GM21737 (cell line): ENCODE results near the gene GAS7.

Experiments
- ATAC-seq: cut with Tn5 transposase; IDR thresholded peaks from one replicate; pipeline ENCODE4 v1.9.1; 2021; ENCODE audit warnings: mild to moderate bottlenecking, moderate library complexity; ENCODE audit not compliant: unreplicated experiment

Gene GAS7

GRCh38 chr17:10172778-10173177 is 25.6 kb downstream of the GAS7 start:
- ATAC-seq, result no peak

DNA sequence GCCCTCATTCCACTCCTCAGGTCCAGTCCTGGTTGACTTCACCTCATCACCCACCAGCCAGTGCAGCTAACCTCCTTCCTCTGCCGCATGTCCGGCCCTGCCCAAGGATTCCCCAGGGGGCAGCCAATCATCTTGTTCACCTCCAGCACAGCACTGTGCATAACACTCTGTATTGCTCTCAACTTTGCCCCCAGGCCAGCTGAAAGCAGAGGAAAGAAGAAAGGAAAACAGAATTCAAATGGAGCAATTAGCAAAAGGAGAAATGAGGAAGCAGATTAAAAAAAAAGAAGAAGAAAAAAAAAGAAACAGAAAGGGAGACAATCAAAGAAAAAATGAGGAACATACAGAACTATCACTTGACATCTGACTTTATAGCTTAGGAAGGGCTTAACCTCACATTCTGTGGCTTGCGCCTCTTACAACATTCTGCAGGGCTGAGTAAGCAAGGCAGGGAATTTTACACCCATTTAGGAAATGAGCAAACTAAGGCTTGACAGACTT is 26.1 kb downstream of the GAS7 start:
- ATAC-seq, result no peak

GRCh38 chr17:10171581-10171981 is 26.8 kb downstream of the GAS7 start:
- ATAC-seq, result no peak

DNA sequence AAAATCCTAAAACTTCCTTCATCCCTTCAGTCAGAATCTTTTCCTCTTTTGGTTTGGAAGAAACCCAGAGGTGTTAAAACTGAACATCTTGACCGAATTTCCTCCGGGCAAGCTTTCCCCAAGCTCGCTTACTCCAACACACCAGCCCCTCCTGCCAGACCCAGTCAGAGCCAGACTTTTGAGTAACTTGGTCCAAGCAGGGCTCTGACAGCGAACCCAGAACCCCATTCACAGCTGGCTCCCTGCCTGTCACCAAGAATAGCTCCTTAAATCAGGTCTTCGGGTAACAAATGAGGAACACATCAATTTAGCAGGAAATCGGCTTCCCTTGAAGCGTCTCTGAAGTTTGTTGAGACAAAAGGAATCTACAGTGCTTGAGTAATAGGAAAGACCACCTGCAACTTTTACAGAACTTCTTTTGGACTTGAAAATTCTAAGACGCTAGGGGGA is 27.3 kb downstream of the GAS7 start:
- no peak for ATAC-seq

DNA sequence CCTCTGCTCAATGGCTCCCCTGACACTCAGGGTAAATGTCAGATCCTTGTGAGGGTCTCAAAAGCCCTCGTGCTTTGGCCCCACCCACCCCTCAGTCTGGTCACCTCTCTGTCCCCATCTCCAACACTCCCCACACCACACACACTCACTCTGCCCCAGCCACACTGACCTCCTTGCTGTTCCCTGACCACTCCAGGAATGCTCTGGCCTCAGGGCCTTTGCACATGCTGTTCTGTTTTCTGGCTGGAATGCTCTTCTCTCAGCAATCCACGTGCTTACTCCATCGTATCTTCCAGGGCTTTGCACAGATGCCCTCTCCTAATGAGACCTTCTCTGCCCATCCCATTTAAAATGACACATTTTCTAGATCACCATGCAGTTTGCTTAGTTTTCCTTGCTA is 28.2 kb downstream of the GAS7 start:
- no peak for ATAC-seq

- ATAC-seq, result no peak
Observed at GRCh38 chr17:10169290-10169689, 29.1 kb downstream of the GAS7 start.

DNA sequence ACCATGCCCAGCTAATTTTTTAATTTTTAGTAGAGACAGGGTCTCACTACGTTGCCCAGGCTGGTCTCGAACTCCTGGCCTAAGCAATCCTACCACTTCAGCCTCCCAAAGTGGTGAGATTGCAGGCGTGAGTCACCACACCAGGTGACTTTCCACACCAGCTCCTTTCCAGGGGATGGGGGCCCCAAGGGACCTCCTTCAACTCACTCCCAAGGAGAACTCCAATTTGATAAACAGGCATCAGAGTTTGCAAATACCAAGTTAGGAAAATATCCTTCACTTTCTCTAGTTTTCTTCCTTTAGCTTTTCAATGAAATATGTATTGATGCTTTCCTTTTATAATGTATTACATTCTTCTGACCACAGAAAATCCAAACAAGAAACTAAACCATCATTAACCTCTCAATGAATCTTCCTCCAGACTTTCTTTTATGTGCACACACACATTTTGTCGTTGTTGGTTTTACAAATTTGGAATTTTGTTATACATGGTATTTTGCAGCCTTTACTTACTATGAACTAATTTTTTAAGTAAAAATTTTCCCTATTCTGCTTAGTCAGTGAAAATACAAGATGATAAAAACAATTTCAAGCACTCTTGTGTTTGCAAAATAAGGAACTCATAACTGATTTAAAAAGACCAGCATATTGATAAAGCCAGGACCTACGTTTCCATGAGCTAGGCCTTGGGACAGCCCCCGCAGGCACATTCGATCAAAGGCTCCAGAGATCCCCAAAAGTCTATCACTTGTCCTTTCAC is 32.0 kb downstream of the GAS7 start:
- ATAC-seq, result no peak

DNA sequence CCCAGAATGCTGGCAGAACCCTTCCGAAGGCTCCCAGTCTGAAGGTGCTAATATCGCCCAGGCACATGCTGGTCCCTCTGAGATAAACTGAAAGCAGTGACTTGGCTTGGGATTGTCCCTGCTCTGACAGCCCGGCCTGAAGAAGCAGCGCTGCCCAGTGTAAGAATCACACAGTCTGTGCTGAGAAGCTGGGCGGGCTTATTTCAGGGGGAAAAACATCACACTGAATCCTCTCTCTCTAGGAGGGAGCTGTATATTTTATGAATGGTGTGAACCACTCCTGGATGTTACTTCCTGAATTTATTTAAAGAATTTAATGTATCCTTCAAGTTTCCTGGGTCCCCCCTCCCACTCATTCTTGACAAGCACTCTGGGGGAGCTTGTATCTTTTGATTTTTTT is 36.3 kb downstream of the GAS7 start:
- ATAC-seq, result no peak

- no peak for ATAC-seq
Observed at GRCh38 chr17:10161386-10161785, 37.0 kb downstream of the GAS7 start.

GRCh38 chr17:10156948-10157607 is 41.3 kb downstream of the GAS7 start:
- ATAC-seq, result peak; percentile 71

GRCh38 chr17:10156599-10156947 is 41.8 kb downstream of the GAS7 start:
- ATAC-seq, result no peak

- ATAC-seq, result no peak
Observed at GRCh38 chr17:10156077-10156435, 42.4 kb downstream of the GAS7 start.

DNA sequence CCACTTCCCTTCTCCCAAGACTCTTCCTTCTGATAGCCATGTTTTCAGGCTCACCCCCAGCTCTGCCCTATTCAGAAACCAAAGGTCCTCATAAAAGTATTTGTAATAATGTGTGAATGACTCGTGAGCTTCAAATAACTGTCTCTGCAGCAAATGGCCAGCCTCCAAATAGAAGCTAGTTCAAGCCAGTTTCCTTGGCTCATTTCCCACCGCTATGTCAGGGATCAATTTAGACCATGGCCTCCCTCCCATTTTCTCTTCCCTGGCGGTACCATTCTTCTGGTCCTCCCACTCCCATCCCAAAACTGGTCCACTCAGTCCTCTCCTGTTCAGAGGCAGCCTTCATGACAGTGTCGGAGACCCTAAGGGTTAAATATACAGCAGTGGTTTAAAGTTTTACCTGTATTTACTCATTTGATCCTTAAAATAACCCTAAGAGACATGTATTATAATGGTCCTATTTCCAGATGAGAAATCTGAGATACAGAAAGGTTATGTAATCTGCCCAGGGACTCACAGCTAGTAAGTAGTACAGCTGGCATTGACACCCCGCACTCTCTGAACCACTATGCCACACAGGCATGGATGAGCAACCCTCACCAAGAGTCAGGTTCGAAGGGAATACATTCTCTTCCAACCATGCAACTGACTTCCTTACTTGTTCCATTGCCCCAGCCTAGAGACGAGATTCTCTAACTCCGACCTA is 42.9 kb downstream of the GAS7 start:
- ATAC-seq, result no peak

DNA sequence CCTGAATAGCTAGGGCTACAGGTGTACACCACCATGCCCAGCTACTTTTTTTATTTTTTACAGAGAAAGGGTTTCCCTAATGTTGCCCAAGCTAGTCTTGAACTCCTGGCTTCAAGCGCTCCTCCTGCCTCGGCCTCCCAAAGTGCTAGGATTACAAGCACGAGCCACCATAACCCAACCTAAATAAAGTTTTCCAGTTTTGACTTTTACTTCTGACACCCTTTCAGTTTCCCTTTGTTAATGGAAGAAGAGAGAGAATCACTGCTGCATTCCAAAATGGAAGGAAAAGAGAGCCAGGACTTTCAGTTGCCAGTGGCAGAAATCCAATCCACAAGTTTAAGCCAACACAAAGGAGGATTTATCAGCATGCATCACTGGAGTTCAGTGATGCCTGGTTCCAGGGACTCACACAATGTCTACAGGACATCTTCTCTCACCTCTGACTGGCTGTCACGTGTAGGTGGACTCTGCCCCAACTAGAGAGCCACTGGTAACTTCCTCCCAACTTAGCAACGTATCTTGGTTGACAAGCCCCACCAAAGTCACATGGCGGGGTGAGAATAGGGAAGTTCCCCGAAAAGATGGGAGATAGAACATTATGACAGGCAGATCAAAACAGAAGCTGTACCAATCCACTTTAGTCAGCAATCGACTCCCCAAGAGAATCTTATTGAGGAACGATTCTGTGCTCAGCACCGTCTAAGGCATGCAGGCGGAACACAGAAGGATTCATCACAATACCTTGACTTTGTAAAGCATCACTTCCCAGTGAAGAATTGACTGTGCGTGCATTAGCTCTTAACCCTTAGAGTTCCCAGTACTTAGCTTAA is 46.5 kb downstream of the GAS7 start:
- no peak for ATAC-seq

DNA sequence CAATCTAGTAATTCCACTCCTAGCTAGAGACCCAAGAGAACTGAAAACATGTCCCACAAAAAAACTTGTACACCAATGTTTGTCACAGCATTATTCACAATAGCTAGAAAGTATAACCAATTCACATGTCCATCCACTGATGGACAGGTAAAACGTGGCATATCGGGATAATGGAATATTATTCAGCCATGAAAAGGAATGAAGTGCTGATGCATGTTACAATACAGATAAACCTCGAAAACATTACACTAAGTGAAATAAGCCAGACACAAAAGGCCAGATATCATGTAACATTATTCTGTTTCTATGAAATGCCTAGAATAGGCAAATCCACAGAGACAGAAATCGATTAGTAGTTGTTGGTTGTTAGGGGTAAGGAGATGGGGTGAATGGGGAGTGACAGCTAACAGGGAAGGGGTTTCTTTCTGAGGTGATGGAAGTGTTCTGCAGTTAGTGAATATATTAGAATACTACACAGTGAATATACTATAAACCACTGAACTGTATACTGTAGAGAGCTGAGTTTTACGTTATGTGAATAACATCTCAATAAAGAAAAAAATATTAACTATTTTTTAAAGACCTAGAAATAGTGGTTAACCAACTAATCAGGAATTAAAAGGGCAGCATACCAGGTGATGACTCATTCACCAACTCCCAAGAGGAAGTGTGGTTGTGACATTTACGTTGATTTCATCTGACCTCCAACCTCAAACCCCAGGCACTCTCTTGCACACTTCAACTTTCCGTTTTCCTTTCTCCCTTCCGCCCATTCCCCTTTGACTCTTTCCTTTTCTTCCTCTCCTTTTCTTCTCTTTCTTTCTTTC is 48.6 kb downstream of the GAS7 start:
- ATAC-seq, result peak; percentile 59

DNA sequence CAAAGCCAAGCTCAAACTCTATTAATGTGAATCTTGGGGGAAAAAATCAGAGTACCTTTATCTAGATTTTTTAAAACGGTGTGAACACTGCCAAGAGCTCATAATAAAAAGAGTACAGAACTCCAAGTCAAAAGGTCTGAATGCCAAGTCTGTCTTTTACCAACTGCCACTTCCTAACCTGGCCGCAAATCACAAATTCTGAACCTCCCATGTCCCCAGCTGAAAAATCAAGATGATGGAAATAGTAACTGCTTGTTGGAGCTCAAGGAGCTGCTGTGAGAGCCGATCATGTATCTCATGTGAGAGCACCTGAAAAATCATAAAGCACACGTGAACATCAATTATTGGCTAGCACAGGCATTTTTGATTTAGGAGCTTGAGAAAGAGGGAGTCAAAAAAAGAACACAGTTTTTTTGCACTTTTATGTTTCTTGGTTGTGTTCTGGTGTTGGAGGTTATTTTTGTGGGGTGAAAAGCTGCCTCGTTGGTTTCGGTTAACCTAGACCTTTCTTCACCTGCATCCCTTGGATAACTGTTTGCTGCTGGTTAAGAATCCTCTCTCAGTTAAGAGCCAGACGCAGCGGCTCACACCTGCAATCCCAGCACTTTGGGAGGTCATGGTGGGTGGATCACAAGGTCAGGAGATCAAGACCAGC is 50.5 kb downstream of the GAS7 start:
- no peak for ATAC-seq

DNA sequence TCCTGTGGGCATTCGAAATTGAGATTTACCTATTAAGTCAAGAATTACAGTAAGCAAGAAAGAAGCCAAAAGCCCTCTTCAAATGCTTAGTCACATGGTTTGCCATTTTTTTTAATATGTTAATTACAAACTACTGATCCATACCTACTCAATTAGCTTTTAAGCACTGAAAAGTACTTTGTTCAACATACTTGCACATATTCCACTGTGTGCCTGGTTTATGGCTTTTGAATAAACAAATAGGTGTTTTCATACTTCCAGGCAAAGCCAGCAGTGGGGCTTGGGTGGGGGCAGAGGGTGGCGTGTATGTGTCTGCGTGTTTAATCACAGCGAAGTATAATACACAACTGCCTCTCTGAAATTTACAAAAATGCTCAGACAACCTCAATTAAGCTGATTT is 51.4 kb downstream of the GAS7 start:
- no peak for ATAC-seq

GRCh38 chr17:10144982-10145381 is 53.4 kb downstream of the GAS7 start:
- ATAC-seq, result no peak

DNA sequence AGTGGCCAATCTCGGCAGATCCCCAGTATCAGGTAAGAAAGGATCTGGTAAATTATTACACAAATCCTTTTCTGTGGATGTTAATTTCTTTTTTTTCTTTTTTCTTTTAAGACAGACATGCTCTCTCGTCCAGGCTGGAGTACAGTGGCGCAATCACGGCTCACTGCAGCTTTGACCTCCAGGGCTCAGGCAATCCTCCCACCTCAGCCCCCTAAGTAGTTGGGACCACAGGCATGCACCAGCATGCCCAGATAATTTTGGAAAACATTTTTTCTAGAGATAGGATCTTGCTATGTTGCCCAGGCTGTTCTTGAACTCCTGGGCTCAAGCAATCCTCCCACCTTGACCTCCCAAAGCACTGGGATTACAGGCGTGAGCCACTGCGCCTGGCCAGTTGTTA is 54.0 kb downstream of the GAS7 start:
- ATAC-seq, result no peak

GRCh38 chr17:10141436-10141835 is 57.0 kb downstream of the GAS7 start:
- ATAC-seq, result no peak
